Tibial nerve (tissue), 4 donors: Measurements from ENCODE around the gene LSR.

ENCODE experiments used
- CTCF ChIP-seq, 5 experiments: fragments of 200-600 bp in 3 of 5; fragments of 450-650 bp in 2 of 5; sonication (generic) in 3 of 5; IDR thresholded peaks; one replicate each; pipeline ENCODE4 v1.5.1; 2016 to 2019; ENCODE audit warnings: antibody characterized with exemption in 5 of 5, mild to moderate bottlenecking in 3 of 5, moderate library complexity in 2 of 5
- EP300 ChIP-seq, 2 donors: sonication (generic); formaldehyde crosslinking; IDR thresholded peaks; one replicate each; pipeline ENCODE4 v1.6.1; 2017; ENCODE audit warnings: antibody characterized with exemption in 2 of 2, mild to moderate bottlenecking in 1 of 2
- POLR2A ChIP-seq, 2 donors: fragments of 450-650 bp; IDR thresholded peaks; one replicate each; pipeline ENCODE4 v1.6.1; 2017; ENCODE audit warnings: antibody characterized with exemption in 2 of 2, mild to moderate bottlenecking in 2 of 2, moderate library complexity in 2 of 2

- no peak for TF ChIP-seq POLR2A (IDR thresholded peaks at IDR 0.05)
- no peak for TF ChIP-seq CTCF (IDR thresholded peaks at IDR 0.05)
- no peak for TF ChIP-seq EP300 (IDR thresholded peaks at IDR 0.05)
These were observed 64.8 kb downstream of the LSR start for GRCh38 chr19:35313587-35313986.
